Measurements from ENCODE around the gene CFAP92. TPM values are rescaled to one million over a fixed set of nuclear protein-coding genes. Genes with fewer than 3 reads are reported as not detected.

Gene CFAP92
- total RNA-seq, 1 donor from 2014 or later = 0.60 TPM

- no peak for DNase-seq (ENCODE audit: low read depth in 2 of 2)
These were observed 13.9 kb upstream of the CFAP92 start for GRCh38 chr3:129007792-129008191.

GRCh38 chr3:129006864-129007263, 13.0 kb upstream of the CFAP92 start:
- DNase-seq (ENCODE audit: low read depth in 2 of 2) = no peak

- peak; percentile 74 for DNase-seq (ENCODE audit: low read depth in 2 of 2)
These were observed 11.8 kb upstream of the CFAP92 start for GRCh38 chr3:129005526-129006303.

- peak; percentile 19 to 78 for DNase-seq (ENCODE audit: low read depth in 2 of 2)
These were observed 10.9 kb upstream of the CFAP92 start for GRCh38 chr3:129004639-129005295.

- peak in 1 of 2 donors; percentile 62 for DNase-seq (ENCODE audit: low read depth in 2 of 2)
These were observed 9.8 kb upstream of the CFAP92 start for GRCh38 chr3:129003578-129004112.

GRCh38 chr3:129002573-129003569, 9.0 kb upstream of the CFAP92 start:
- DNase-seq (ENCODE audit: low read depth in 2 of 2) = no peak

GRCh38 chr3:129001806-129002572, 8.1 kb upstream of the CFAP92 start:
- DNase-seq (ENCODE audit: low read depth in 2 of 2) = peak; percentile 58 to 73

- DNase-seq (ENCODE audit: low read depth in 2 of 2) = peak; percentile 53 to 66
These were observed 7.4 kb upstream of the CFAP92 start, which contains the start of gene EFCC1 for GRCh38 chr3:129001101-129001805. Gene EFCC1, plus strand, starts transcription at chr3:129001304. Its CDS starts 325 bp downstream, at chr3:129001629.

GRCh38 chr3:129000742-129001100, 6.8 kb upstream of the CFAP92 start:
- no peak for DNase-seq (ENCODE audit: low read depth in 2 of 2)

GRCh38 chr3:128999102-128999501, 5.2 kb upstream of the CFAP92 start:
- no peak for DNase-seq (ENCODE audit: low read depth in 2 of 2)

- DNase-seq (ENCODE audit: low read depth in 2 of 2) = no peak
These were observed 4.7 kb upstream of the CFAP92 start for GRCh38 chr3:128998561-128998960.

GRCh38 chr3:128997486-128998133, 3.7 kb upstream of the CFAP92 start:
- no peak for DNase-seq (ENCODE audit: low read depth in 2 of 2)

- no peak for DNase-seq (ENCODE audit: low read depth in 2 of 2)
These were observed 2.9 kb upstream of the CFAP92 start for GRCh38 chr3:128996726-128997125.

- no peak for DNase-seq (ENCODE audit: low read depth in 2 of 2)
These were observed 2.3 kb upstream of the CFAP92 start for GRCh38 chr3:128996200-128996599.

- no peak for DNase-seq (ENCODE audit: low read depth in 2 of 2)
These were observed 1.9 kb upstream of the CFAP92 start for GRCh38 chr3:128995737-128996136.

- no peak for DNase-seq (ENCODE audit: low read depth in 2 of 2)
These were observed 988 bp upstream of the CFAP92 start for GRCh38 chr3:128994581-128995546.

GRCh38 chr3:128994173-128994512, 267 bp upstream of the CFAP92 start:
- no peak for DNase-seq (ENCODE audit: low read depth in 2 of 2)

GRCh38 chr3:128992926-128993460, 883 bp downstream of the CFAP92 start:
- DNase-seq (ENCODE audit: low read depth in 2 of 2) = no peak

Data from lung microvascular endothelial cell (primary cell).